ENCODE data around the gene EPC1. TPM values are rescaled to one million over a fixed set of nuclear protein-coding genes. Genes with fewer than 3 reads are reported as not detected.
"Not testable (repeated sequence)": the region's sequence is repeated elsewhere in the genome, so short reads cannot be mapped to it uniquely, and the experiment has no call there.

EPC1 gene
- total RNA-seq, 1 donor from 2014 or later, result 45.4 TPM

DNA sequence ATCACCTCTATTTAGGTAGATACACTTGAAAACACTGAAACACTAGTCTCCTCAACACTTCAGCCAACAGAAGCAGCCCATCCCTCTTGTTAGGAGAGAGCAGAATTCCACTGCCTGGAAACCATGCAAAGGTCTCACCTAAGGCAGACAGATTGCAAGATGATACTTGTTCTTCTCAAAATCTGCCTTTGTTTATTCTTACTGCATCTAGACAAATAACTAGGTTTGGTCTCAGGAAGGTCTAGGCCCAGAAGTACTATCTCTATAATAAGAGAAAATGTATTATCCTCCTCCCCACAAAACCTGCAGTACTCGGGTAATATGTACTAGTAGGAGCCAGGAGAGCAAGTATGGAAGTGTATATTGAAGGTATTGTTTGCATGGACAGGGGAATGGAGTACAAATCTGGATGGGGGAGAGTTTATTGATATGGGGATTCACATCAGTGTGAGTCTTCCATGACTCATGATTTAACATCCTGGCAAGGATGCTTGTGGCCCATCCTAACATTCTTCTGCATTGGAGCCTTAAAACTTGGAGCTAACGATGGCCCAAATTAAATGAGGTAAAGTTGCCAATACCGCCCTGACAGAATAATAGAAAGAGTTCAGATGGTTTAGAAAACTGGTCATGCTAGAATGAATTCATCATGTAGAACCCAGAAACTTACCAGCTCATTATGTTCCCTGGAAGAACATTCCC lies 109.2 kb downstream of the EPC1 start:
- H3K9me3 Mint-ChIP-seq, result peaks cover 13% of the 10 kb centered on the region

DNA sequence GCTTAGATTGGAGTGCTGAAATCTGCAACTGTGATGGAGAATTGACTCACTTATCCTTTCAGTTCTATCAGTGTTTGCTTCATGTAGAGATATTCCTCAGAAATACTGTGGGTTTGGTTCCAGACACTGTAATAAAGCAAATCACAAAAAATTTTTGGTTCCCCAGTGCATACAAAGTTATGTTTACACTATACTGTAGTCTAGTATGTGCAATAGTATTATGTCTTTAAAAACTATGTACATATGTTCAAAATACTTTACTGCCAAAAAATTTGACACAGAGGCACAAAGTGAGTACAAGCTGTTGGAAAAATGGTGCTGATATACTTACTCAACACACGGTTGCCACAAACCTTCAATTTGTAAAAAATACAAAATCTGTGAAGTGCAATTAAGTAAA lies 112.5 kb downstream of the EPC1 start:
- Mint-ChIP-seq H3K36me3 (no peaks in the 10 kb centered on the region), H3K4me3 (no peak overlapping the region), H3K4me1 (no peaks in the 10 kb centered on the region), H3K9me3 (peaks cover 15% of the 10 kb centered on the region), H3K27me3 (ENCODE audit: insufficient read depth, low read depth) (peaks cover 3% of the 10 kb centered on the region), H3K27ac (no peak overlapping the region)
- Histone ChIP-seq H3K27ac (no peak overlapping the region), H2AFZ (replicated peaks) (no peak overlapping the region), H3K4me2 (no peak overlapping the region), H3K9me3 (ENCODE audit: low read depth) (peaks cover 4% of the 10 kb centered on the region), H3K4me1 (no peaks in the 10 kb centered on the region), H3K9ac (no peak overlapping the region), H3K36me3 (no peaks in the 10 kb centered on the region), H4K20me1 (ENCODE audit: low read depth) (no peaks in the 10 kb centered on the region), H3K27me3 (no peaks in the 10 kb centered on the region), H3K4me3 (no peak overlapping the region), H3K79me2 (ENCODE audit: low read depth) (no peaks in the 10 kb centered on the region), H3F3A (ENCODE audit: low read depth) (no peaks in the 10 kb centered on the region)
- no peak for DNase-seq (ENCODE audit: low spot score)
- no peak for TF ChIP-seq EZH2phosphoT487 (IDR thresholded peaks at IDR 0.05)

More for the DNA sequence above, 109.2 kb downstream of the EPC1 start:
- Histone ChIP-seq H3K36me3 (no peaks in the 10 kb centered on the region), H2AFZ (replicated peaks) (no peak overlapping the region), H3K9ac (no peak overlapping the region), H3K9me3 (ENCODE audit: low read depth) (peaks cover 4% of the 10 kb centered on the region), H3K27ac (no peak overlapping the region), H3K4me2 (no peak overlapping the region), H3K4me3 (no peak overlapping the region), H3K27me3 (no peaks in the 10 kb centered on the region), H4K20me1 (ENCODE audit: low read depth) (no peaks in the 10 kb centered on the region), H3K4me1 (no peaks in the 10 kb centered on the region), H3F3A (ENCODE audit: low read depth) (no peaks in the 10 kb centered on the region), H3K79me2 (ENCODE audit: low read depth) (no peaks in the 10 kb centered on the region)
- Mint-ChIP-seq H3K27ac (no peak overlapping the region), H3K4me3 (no peak overlapping the region), H3K36me3 (no peaks in the 10 kb centered on the region), H3K4me1 (no peaks in the 10 kb centered on the region), H3K27me3 (ENCODE audit: insufficient read depth, low read depth) (peaks cover 3% of the 10 kb centered on the region)
- no peak for DNase-seq (ENCODE audit: low spot score)
- TF ChIP-seq EZH2phosphoT487 (IDR thresholded peaks at IDR 0.05) (no peak), EZH2 (IDR thresholded peaks at IDR 0.05) (no peak)
- TF ChIP-seq, protein P1, sequence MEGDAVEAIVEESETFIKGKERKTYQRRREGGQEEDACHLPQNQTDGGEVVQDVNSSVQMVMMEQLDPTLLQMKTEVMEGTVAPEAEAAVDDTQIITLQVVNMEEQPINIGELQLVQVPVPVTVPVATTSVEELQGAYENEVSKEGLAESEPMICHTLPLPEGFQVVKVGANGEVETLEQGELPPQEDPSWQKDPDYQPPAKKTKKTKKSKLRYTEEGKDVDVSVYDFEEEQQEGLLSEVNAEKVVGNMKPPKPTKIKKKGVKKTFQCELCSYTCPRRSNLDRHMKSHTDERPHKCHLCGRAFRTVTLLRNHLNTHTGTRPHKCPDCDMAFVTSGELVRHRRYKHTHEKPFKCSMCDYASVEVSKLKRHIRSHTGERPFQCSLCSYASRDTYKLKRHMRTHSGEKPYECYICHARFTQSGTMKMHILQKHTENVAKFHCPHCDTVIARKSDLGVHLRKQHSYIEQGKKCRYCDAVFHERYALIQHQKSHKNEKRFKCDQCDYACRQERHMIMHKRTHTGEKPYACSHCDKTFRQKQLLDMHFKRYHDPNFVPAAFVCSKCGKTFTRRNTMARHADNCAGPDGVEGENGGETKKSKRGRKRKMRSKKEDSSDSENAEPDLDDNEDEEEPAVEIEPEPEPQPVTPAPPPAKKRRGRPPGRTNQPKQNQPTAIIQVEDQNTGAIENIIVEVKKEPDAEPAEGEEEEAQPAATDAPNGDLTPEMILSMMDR (IDR thresholded peaks at IDR 0.05), result no peak

DNA sequence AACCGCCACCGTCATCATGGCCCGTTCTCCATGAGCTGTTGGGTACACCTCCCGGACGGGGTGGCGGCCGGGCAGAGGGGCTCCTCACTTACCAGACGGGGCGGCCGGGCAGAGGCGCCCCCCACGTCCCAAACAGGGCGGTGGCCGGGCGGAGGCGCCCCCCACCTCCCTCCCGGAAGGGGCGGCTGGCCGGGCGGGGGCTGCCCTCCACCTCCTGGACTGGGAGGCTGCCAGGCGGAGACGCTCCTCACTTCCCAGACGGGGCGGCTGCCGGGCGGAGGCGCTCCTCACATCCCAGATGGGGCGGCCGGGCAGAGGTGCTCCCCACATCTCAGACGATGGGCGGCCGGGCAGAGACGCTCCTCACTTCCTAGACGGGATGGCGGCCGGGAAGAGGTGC lies 113.6 kb downstream of the EPC1 start:
- H3K27me3 Mint-ChIP-seq (ENCODE audit: insufficient read depth, low read depth); H3K79me2 ChIP-seq (ENCODE audit: low read depth); H3K9me3 ChIP-seq (ENCODE audit: low read depth); H2AFZ ChIP-seq (replicated peaks); H3K9ac ChIP-seq; H3K36me3 ChIP-seq; H3K27me3 ChIP-seq; H3F3A ChIP-seq (ENCODE audit: low read depth); H3K4me1 Mint-ChIP-seq; H3K4me3 Mint-ChIP-seq; DNase-seq (ENCODE audit: low spot score); H3K27ac ChIP-seq; H4K20me1 ChIP-seq (ENCODE audit: low read depth); H3K36me3 Mint-ChIP-seq; H3K4me3 ChIP-seq; H3K4me1 ChIP-seq; H3K27ac Mint-ChIP-seq; H3K4me2 ChIP-seq: not testable (repeated sequence)
- peaks cover 15% of the 10 kb centered on the region for H3K9me3 Mint-ChIP-seq

DNA sequence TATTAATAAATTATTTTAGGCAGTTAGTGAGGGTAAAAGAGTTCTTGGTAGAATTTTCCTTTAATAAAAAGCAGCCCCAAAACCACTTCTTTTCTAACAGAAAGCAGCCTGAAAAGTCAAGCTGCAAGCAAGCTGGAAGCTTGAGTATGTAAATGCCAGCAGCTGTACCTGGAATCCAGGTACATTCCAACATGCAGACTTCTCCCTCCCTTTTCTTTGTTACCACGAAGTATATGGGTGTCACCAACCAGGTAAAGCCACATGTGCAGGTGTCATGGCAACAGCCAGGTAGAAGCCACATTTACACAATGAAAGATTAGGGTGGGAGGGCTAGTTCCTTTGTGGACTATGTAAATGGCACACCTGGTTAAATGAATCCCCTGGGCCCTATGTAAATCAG lies 114.6 kb downstream of the EPC1 start:
- H3K27me3 ChIP-seq, result no peaks in the 10 kb centered on the region
- no peak overlapping the region for H3K27ac Mint-ChIP-seq
- H3F3A ChIP-seq (ENCODE audit: low read depth), result no peaks in the 10 kb centered on the region
- H3K9me3 Mint-ChIP-seq, result peaks cover 15% of the 10 kb centered on the region
- no peak for DNase-seq (ENCODE audit: low spot score)
- H3K9ac ChIP-seq, result no peak overlapping the region
- H3K79me2 ChIP-seq (ENCODE audit: low read depth), result no peaks in the 10 kb centered on the region
- no peak overlapping the region for H3K4me3 ChIP-seq
- H4K20me1 ChIP-seq (ENCODE audit: low read depth), result no peaks in the 10 kb centered on the region
- H3K4me2 ChIP-seq, result no peak overlapping the region
- H3K36me3 Mint-ChIP-seq, result no peaks in the 10 kb centered on the region
- TF ChIP-seq, protein P1 (IDR thresholded peaks at IDR 0.05), result no peak
- TF ChIP-seq EZH2phosphoT487 (IDR thresholded peaks at IDR 0.05), result no peak
- TF ChIP-seq EZH2 (IDR thresholded peaks at IDR 0.05), result no peak
- H3K36me3 ChIP-seq, result no peaks in the 10 kb centered on the region
- no peak overlapping the region for H3K27ac ChIP-seq
- no peak overlapping the region for H2AFZ ChIP-seq (replicated peaks)
- H3K4me3 Mint-ChIP-seq, result no peak overlapping the region
- H3K4me1 ChIP-seq, result no peaks in the 10 kb centered on the region
- peaks cover 4% of the 10 kb centered on the region for H3K9me3 ChIP-seq (ENCODE audit: low read depth)
- peaks cover 3% of the 10 kb centered on the region for H3K27me3 Mint-ChIP-seq (ENCODE audit: insufficient read depth, low read depth)
- no peaks in the 10 kb centered on the region for H3K4me1 Mint-ChIP-seq

DNA sequence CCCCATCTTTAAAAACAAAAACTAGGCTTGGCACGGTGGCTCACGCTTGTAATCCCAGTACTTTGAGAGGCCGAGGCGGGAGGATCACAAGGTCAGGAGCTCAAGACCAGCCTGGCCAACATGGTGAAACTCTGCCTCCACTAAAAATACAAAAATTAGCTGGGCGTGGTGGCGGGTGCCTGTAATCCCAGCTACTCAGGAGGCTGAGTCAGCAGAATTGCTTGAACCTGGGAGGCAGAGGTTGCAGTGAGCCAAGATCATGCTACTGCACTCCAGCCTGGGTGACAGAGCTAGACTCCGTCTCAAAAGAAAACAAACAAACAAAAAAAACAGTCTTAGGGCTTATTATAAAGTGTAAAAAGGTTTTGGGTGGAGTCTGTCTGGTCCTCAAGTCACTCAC lies 117.2 kb downstream of the EPC1 start:
- not testable (repeated sequence) for H3K27me3 ChIP-seq; H3K36me3 Mint-ChIP-seq; H3K9ac ChIP-seq; H3K79me2 ChIP-seq (ENCODE audit: low read depth); H3K4me2 ChIP-seq; H3K27ac ChIP-seq; H3K4me1 Mint-ChIP-seq; H4K20me1 ChIP-seq (ENCODE audit: low read depth); H3K36me3 ChIP-seq; H3F3A ChIP-seq (ENCODE audit: low read depth); H3K9me3 ChIP-seq (ENCODE audit: low read depth); H3K4me1 ChIP-seq; H3K4me3 Mint-ChIP-seq; H3K27me3 Mint-ChIP-seq (ENCODE audit: insufficient read depth, low read depth); H3K4me3 ChIP-seq; DNase-seq (ENCODE audit: low spot score)
- peak overlapping the region; percentile 29 for H3K27ac Mint-ChIP-seq
- peak overlapping the region; percentile 34 for H2AFZ ChIP-seq (replicated peaks)
- peaks cover 10% of the 10 kb centered on the region for H3K9me3 Mint-ChIP-seq

All from neural progenitor cell (in vitro differentiated cells).